ENCODE data around the gene CYP51A1. TPM values are rescaled to one million over a fixed set of nuclear protein-coding genes. Genes with fewer than 3 reads are reported as not detected.

The CYP51A1 gene
- 40.1 to 58.4 TPM (median 42.9 TPM) in 5 replicates for total RNA-seq (2022; extraction: Qiagen RNA extraction)

DNA sequence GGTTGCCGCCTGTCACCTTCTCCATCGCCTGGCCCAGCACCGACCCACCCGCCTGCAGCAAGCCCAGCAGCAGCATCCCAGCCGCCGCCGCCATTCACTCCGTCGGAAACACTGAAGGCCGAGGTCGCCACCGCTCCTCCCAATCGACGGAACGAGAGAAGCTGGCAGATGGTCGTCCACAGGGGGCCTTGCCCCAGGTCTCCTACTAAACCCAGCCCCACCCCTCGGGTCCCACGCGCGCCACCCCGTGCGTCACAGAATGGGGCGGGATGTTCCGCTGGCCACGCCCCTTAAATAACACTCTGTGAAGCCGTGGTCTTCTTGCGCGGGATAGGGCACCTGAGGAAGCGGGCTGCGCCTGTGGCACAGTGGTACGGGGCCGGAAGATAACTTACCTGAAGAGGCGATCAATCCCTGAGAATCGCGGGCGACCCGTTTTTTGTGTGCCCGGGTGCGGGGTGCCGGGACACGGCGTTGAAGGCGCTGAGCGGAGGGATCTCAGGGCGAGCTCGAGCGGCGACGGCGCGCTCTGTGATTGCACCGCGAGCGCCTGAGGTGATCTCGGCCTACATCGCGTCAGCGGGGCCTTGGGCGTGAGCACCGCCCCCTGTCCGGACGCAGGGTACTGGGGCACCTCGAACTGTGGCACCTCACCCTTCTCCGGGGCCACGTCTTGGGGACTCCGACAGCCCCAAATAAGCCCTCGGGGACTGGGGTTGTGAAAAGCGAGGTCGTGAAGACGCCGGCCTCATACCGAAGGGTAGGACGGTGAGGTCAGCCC lies at the start of gene CYP51A1:
Gene CYP51A1 (minus strand): TSS at position 207 of the 781 bp plus-strand sequence. CDS start 113 bp downstream, at position 94.

DNA sequence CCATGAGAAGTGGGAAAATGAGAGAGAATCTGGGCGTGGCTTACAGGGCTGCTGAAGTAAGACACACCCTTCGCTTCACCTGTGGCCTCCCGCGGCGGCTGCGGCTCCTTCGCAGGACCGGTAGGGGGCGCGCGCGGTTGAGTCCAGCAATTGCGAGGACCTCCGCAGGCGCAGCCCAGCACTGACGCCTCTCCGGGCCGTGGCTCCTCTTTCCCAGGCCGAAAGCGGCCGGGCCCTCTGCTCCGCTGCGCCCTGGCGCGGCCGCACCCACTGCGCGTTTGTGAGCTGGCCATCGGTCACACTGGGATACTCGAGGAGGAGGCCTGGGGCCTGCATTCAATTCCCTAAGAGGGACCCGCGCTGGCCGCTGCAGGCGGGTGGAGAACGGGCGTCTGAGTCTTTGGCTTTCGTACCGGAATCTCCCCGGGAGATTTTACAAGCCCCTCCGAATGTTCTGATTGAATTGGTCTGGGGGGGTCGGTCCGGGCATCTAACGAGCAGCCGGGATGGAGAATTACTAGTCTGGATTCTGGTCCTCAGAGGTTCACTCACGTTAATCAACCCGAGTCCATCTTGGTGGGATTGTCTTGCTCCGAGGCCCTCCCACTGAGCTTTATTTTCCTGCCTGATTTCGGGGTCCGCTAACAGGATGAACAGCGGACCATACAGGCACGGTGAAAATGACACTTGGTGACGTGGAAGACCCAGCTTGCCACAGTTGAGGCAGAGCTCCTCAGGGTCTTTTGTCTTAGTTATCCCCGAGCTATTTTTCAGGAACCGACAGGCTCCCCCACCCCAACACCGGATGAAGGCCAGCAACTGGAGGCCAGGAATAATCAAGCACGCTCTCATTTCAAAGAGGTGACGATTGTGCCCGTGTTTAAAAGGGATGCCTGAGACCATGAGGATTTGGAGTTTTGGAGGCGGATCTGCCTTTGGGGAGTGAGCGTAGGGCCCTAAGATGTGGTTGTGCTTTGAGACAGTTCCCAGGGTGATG lies 44.9 kb upstream of the CYP51A1 start, which contains the start of gene LRRD1:
Gene LRRD1 (minus strand): TSS at position 215 of the 997 bp plus-strand sequence. CDS start 13,940 bp downstream, outside the sequence.

Other genes with a start within 250 kb of the CYP51A1 start
- gene AKAP9, start 193.6 kb downstream of the CYP51A1 start, total RNA-seq (2022; extraction: Qiagen RNA extraction), result 12.3 to 20.0 TPM (median 12.7 TPM) in 5 replicates
- not detected in 5 replicates for gene LRRD1, start 44.7 kb upstream of the CYP51A1 start, total RNA-seq (2022; extraction: Qiagen RNA extraction)
- gene KRIT1, start 111.4 kb upstream of the CYP51A1 start, total RNA-seq (2022; extraction: Qiagen RNA extraction), result 20.4 to 34.4 TPM (median 24.1 TPM) in 5 replicates
- gene ANKIB1, start 111.5 kb upstream of the CYP51A1 start, total RNA-seq (2022; extraction: Qiagen RNA extraction), result 14.1 to 23.8 TPM (median 19.1 TPM) in 5 replicates